ENCODE results near the gene ABL1. TPM values are rescaled to one million over a fixed set of nuclear protein-coding genes. Genes with fewer than 3 reads are reported as not detected.
A peak's percentile ranks its signal among the peaks of the same experiment; 100 is the strongest.

Gene ABL1
- total RNA-seq, 1 donor from 2014 or later = 113 TPM

- FAIRE-seq = no peak
- H3K4me1 Mint-ChIP-seq (ENCODE audit: low read depth, unreplicated experiment) = peaks cover 41% of the 10 kb centered on the region
Observed at GRCh38 chr9:130852801-130853200, 17.7 kb downstream of the ABL1 start.

GRCh38 chr9:130854092-130854491 lies 19.0 kb downstream of the ABL1 start:
- DNase-seq (ENCODE audit: low read depth) = peak; percentile 56

More at GRCh38 chr9:130852801-130853200, 17.7 kb downstream of the ABL1 start:
- Histone ChIP-seq H3K36me3 (ENCODE audit: insufficient read depth, low read length) (peaks cover 33% of the 10 kb centered on the region), H3K9me3 (ENCODE audit: insufficient read depth, low read depth, low read length) (no peaks in the 10 kb centered on the region), H3K27ac (ENCODE audit: low read depth, low read length) (no peak overlapping the region), H3K9ac (ENCODE audit: low read length) (no peak overlapping the region), H3K79me2 (ENCODE audit: insufficient read depth, low read length) (peaks cover 90% of the 10 kb centered on the region), H3K4me1 (ENCODE audit: insufficient read depth, low read length) (peaks cover 24% of the 10 kb centered on the region), H3K4me3 (ENCODE audit: insufficient read depth, low read depth, low read length) (no peak overlapping the region), H3K27me3 (ENCODE audit: insufficient read depth, low read length) (no peaks in the 10 kb centered on the region), H4K20me1 (ENCODE audit: insufficient read depth, low read length) (peaks cover 14% of the 10 kb centered on the region), H3K4me2 (ENCODE audit: low read length) (no peak overlapping the region), H2AFZ (ENCODE audit: low read depth, low read length) (no peak overlapping the region)
- H3K4me3 Mint-ChIP-seq (ENCODE audit: unreplicated experiment) = no peak overlapping the region
- H3K27me3 Mint-ChIP-seq (ENCODE audit: low read depth, unreplicated experiment) = no peaks in the 10 kb centered on the region
- peaks cover 2% of the 10 kb centered on the region for H3K9me3 Mint-ChIP-seq (ENCODE audit: unreplicated experiment)
- H3K27ac Mint-ChIP-seq (ENCODE audit: unreplicated experiment) = peak overlapping the region; percentile 80
- no peak for TF ChIP-seq EZH2 (IDR thresholded peaks at IDR 0.05; ENCODE audit: insufficient read depth, low read length)
- no peak for TF ChIP-seq CTCF (IDR thresholded peaks at IDR 0.05; ENCODE audit: insufficient read depth, low read depth, low read length)
- H3K36me3 Mint-ChIP-seq (ENCODE audit: low read depth, unreplicated experiment) = peaks cover 10% of the 10 kb centered on the region
- no peak for DNase-seq (ENCODE audit: low read depth)

More at GRCh38 chr9:130854092-130854491, 19.0 kb downstream of the ABL1 start:
- no peak for TF ChIP-seq EZH2 (IDR thresholded peaks at IDR 0.05; ENCODE audit: insufficient read depth, low read length)
- no peak for TF ChIP-seq CTCF (IDR thresholded peaks at IDR 0.05; ENCODE audit: insufficient read depth, low read depth, low read length)
- Histone ChIP-seq H3K27ac (ENCODE audit: low read depth, low read length) (peak overlapping the region; percentile 27), H4K20me1 (ENCODE audit: insufficient read depth, low read length) (peaks cover 18% of the 10 kb centered on the region), H3K27me3 (ENCODE audit: insufficient read depth, low read length) (no peaks in the 10 kb centered on the region), H3K4me3 (ENCODE audit: insufficient read depth, low read depth, low read length) (no peak overlapping the region), H3K9ac (ENCODE audit: low read length) (peak overlapping the region; percentile 3), H3K4me2 (ENCODE audit: low read length) (no peak overlapping the region), H3K4me1 (ENCODE audit: insufficient read depth, low read length) (peaks cover 26% of the 10 kb centered on the region), H2AFZ (ENCODE audit: low read depth, low read length) (no peak overlapping the region), H3K79me2 (ENCODE audit: insufficient read depth, low read length) (peaks cover 83% of the 10 kb centered on the region), H3K9me3 (ENCODE audit: insufficient read depth, low read depth, low read length) (no peaks in the 10 kb centered on the region), H3K36me3 (ENCODE audit: insufficient read depth, low read length) (peaks cover 33% of the 10 kb centered on the region)
- Mint-ChIP-seq H3K36me3 (ENCODE audit: low read depth, unreplicated experiment) (peaks cover 10% of the 10 kb centered on the region), H3K27me3 (ENCODE audit: low read depth, unreplicated experiment) (no peaks in the 10 kb centered on the region), H3K9me3 (ENCODE audit: unreplicated experiment) (peaks cover 2% of the 10 kb centered on the region), H3K4me1 (ENCODE audit: low read depth, unreplicated experiment) (peaks cover 51% of the 10 kb centered on the region), H3K27ac (ENCODE audit: unreplicated experiment) (peak overlapping the region; percentile 62), H3K4me3 (ENCODE audit: unreplicated experiment) (no peak overlapping the region)
- no peak for FAIRE-seq

Measured in astrocyte (in vitro differentiated cells and primary cell).